MCF 10A (cell line): ENCODE data around the gene CEACAM5. TPM values are rescaled to one million over a fixed set of nuclear protein-coding genes. Genes with fewer than 3 reads are reported as not detected.

Source experiments
- BruUV-seq: library from RNA; stranded (reverse); fragments of 400-500 nt; replicated peaks from 2 replicates; lab custom pipeline; 2021; lab: Mats Ljungman, UMichigan
- CTCF ChIA-PET: fragments of 300-600 bp; sonication (Branson Sonifier 250); formaldehyde crosslinking; extraction: SDS; loops from one replicate; lab custom pipeline; 2021; ENCODE audit warnings: antibody characterized with exemption, inconsistent platforms; lab: Yijun Ruan, JAX
- POLR2A ChIA-PET: fragments of 300-600, 350-650 bp; sonication (Branson Sonifier 250); formaldehyde crosslinking; extraction: SDS; loops from one replicate; lab custom pipeline; 2020; ENCODE audit warnings: antibody characterized with exemption, inconsistent platforms; lab: Yijun Ruan, JAX
- DNase-seq: peaks from one replicate; pipeline ENCODE4 v3.0.0-alpha.2; 2018; ENCODE audit not compliant: unreplicated experiment
- H3K27ac Mint-ChIP-seq: one replicate; pipeline ENCODE4 v1.8.0; 2022; ENCODE audit warnings: mild to moderate bottlenecking, low read depth, mixed read lengths; ENCODE audit not compliant: unreplicated experiment
- H3K27me3 Mint-ChIP-seq: one replicate; pipeline ENCODE4 v1.8.0; 2022; ENCODE audit warnings: mixed read lengths; ENCODE audit not compliant: insufficient read depth, unreplicated experiment
- H3K36me3 Mint-ChIP-seq: one replicate; pipeline ENCODE4 v1.8.0; 2022; ENCODE audit warnings: mild to moderate bottlenecking, moderate library complexity, mixed read lengths; ENCODE audit not compliant: insufficient read depth, unreplicated experiment
- H3K4me1 Mint-ChIP-seq: one replicate; pipeline ENCODE4 v1.8.0; 2022; ENCODE audit warnings: mixed read lengths; ENCODE audit not compliant: insufficient read depth, unreplicated experiment
- H3K4me3 Mint-ChIP-seq: one replicate; pipeline ENCODE4 v1.8.0; 2022; ENCODE audit warnings: mild to moderate bottlenecking, moderate library complexity, mixed read lengths; ENCODE audit not compliant: unreplicated experiment
- H3K9me3 Mint-ChIP-seq: one replicate; pipeline ENCODE4 v1.8.0; 2022; ENCODE audit warnings: mixed read lengths; ENCODE audit not compliant: unreplicated experiment
- intact Hi-C: fragments of 100-400 bp; cut with micrococcal nuclease; formaldehyde crosslinking; loops from 2 replicates; pipeline ENCODE4 v1.14.1; 2022
- total RNA-seq: library from RNA; stranded (reverse); gene quantifications from 2 replicates; pipeline ENCODE4 v1.2.3, GENCODE V29; 2022
- TF ChIP-seq, protein P1 (sequence below): fragments of 200-600 bp; IDR thresholded peaks from one replicate; pipeline ENCODE4 v1.8.0; 2022; ENCODE audit warnings: antibody characterized with exemption, mild to moderate bottlenecking; ENCODE audit not compliant: unreplicated experiment

Gene CEACAM5
- total RNA-seq, 1 experiment from 2014 or later: not detected

DNA sequence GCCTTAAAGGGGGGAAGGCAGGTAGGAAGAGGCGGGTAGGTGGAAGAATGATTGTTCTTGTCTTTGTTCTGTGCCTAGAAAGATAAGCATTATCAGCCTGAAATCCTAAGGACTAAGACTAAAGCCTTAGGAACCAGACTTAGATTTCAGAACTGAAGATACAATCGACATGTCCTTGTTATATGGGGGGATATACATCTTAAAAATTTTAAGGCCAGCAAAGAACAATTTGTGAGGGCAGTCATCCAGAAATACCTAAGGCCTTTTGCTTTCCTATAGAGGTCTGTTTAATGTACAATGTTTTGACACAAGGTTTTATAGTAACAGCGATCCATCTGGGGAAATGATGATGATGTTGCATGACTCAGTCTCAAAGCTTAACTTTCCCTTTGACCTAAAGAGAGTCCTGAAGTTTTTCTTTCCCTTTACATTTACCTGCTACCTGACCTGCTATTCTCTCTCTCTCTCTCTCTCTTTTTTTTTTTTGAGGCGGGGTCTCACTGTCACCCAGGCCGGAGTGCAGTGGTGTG lies 26.7 kb downstream of the CEACAM5 start:
- no peaks in the 10 kb centered on the region for H3K9me3 Mint-ChIP-seq
- CTCF ChIA-PET: interaction anchor here (0.6 kb wide), 1 partner anchor 219 kb away, joined by 3 read pairs; no protein-coding TSS in a partner anchor
- no peak overlapping the region for H3K4me3 Mint-ChIP-seq
- no peak overlapping the region for H3K27ac Mint-ChIP-seq
- peaks cover 81% of the 10 kb centered on the region for H3K27me3 Mint-ChIP-seq
- TF ChIP-seq, protein P1, sequence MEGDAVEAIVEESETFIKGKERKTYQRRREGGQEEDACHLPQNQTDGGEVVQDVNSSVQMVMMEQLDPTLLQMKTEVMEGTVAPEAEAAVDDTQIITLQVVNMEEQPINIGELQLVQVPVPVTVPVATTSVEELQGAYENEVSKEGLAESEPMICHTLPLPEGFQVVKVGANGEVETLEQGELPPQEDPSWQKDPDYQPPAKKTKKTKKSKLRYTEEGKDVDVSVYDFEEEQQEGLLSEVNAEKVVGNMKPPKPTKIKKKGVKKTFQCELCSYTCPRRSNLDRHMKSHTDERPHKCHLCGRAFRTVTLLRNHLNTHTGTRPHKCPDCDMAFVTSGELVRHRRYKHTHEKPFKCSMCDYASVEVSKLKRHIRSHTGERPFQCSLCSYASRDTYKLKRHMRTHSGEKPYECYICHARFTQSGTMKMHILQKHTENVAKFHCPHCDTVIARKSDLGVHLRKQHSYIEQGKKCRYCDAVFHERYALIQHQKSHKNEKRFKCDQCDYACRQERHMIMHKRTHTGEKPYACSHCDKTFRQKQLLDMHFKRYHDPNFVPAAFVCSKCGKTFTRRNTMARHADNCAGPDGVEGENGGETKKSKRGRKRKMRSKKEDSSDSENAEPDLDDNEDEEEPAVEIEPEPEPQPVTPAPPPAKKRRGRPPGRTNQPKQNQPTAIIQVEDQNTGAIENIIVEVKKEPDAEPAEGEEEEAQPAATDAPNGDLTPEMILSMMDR: no peak
- no peak for DNase-seq
- BruUV-seq: no TSS peak
- POLR2A ChIA-PET: no interaction called here
- no peaks in the 10 kb centered on the region for H3K36me3 Mint-ChIP-seq
- intact Hi-C loops: no loop called here
- H3K4me1 Mint-ChIP-seq: no peaks in the 10 kb centered on the region

DNA sequence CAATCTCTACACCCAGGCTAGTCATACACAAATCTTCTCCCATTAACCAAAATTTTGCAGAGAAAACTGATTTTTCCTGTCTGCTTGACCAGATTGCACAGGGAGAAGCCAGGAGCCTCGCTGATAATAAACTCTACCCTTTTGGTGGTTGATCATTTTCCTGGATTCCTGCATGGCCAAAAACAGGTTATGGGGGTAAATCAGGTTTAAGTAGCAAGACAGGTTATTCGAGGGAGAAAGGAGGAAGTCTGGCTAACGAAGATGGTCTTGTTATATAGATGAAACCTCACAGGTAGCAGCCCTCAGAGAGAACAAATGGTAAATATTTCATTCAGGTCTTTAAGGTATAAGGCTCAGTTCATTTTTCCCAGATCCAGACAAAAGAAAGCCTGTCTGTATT lies 30.9 kb downstream of the CEACAM5 start:
- Mint-ChIP-seq H3K4me1 (no peaks in the 10 kb centered on the region), H3K4me3 (no peak overlapping the region), H3K27me3 (peaks cover 68% of the 10 kb centered on the region), H3K36me3 (no peaks in the 10 kb centered on the region), H3K9me3 (no peaks in the 10 kb centered on the region), H3K27ac (no peak overlapping the region)
- no TSS peak for BruUV-seq
- CTCF ChIA-PET: interaction anchor here (0.6 to 1.6 kb wide), 3 partner anchors 31 to 98 kb away, joined by 3 to 7 read pairs (median 6); no protein-coding TSS in a partner anchor
- intact Hi-C loops: no loop called here
- TF ChIP-seq, protein P1: no peak
- POLR2A ChIA-PET: no interaction called here
- DNase-seq: no peak

DNA sequence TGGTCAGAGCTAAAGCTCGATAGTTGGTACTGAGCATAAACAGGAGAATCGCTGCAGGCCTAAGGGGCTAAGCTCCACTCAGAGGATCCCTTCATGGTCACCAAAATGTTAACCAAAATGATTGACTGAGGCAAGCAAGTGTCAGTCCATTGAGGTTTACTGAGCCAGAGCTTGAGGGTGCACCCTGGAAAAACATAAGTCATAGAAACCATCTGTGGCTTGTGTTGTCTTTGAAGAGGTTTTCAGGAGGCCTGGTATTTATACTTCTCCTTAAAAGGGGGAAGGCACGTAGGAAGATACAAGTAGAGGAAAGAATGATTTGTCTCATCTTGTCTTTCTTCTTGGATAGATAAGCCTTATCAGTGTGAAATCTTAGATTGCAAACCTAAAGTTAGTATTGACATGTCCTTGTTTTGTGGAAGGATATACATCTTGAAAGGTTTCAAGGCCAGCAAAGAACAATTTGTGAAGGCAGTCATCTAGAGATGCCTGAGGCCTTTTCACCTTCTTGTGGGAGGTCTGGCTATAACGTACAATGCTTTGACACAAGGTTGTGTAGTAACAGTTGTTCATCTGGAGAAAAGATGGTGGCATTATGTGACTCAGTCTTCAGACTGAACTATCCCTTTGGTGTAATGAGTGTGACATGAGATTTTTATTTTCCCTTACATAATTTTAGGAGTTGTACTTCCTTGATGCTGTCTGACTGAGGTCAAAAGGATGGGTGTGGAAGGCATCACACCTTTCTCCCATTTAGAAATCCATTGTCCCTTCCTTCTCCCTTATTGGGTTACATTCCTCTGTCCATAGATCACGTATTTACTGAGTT lies 32.2 kb downstream of the CEACAM5 start:
- POLR2A ChIA-PET: no interaction called here
- Mint-ChIP-seq H3K27ac (no peak overlapping the region), H3K36me3 (no peaks in the 10 kb centered on the region), H3K4me3 (no peak overlapping the region), H3K9me3 (no peaks in the 10 kb centered on the region), H3K4me1 (no peaks in the 10 kb centered on the region), H3K27me3 (peaks cover 68% of the 10 kb centered on the region)
- CTCF ChIA-PET: interaction anchor here (0.5 to 1.6 kb wide), 7 partner anchors 11 to 598 kb away, joined by 3 to 7 read pairs (median 3); no protein-coding TSS in a partner anchor
- TF ChIP-seq, protein P1: no peak
- intact Hi-C loops: no loop called here
- DNase-seq: no peak
- no TSS peak for BruUV-seq

DNA sequence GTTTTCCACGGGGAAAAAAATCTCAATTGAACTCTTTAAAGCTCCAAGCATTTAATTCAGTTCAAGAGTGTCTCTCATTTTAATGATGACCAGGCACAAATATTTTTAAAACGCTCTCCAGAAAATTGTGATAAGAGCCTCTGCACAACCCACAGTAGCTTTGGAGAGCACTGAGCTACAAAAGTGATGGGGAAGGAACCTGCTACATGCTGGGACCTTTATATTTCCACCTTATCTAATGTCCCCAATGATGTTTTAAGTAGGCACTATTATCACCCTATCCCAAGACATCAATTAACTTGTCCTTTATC lies 32.8 kb downstream of the CEACAM5 start:
- Mint-ChIP-seq H3K27me3 (peaks cover 68% of the 10 kb centered on the region), H3K4me3 (no peak overlapping the region), H3K9me3 (no peaks in the 10 kb centered on the region), H3K4me1 (no peaks in the 10 kb centered on the region), H3K36me3 (no peaks in the 10 kb centered on the region), H3K27ac (no peak overlapping the region)
- CTCF ChIA-PET: interaction anchor here (0.5 to 1.3 kb wide), 4 partner anchors 11 to 599 kb away, joined by 3 to 4 read pairs (median 4); no protein-coding TSS in a partner anchor
- POLR2A ChIA-PET: no interaction called here
- intact Hi-C loops: no loop called here
- TF ChIP-seq, protein P1: no peak
- BruUV-seq: no TSS peak
- no peak for DNase-seq
